Caki2 (cell line): ENCODE data around the gene CLSTN2. TPM values are rescaled to one million over a fixed set of nuclear protein-coding genes. Genes with fewer than 3 reads are reported as not detected.

Source experiments
- DNase-seq: peaks from one replicate; pipeline ENCODE4 v3.0.0-alpha.2; 2015; ENCODE audit warnings: low read depth
- in situ Hi-C: cut with HindIII; loops from 2 replicates; pipeline ENCODE4 v1.10.0; 2016; ENCODE audit warnings: low sequenced_read_pairs, low pct_unique_long_range_greater_than_20kb, mixed read lengths
- total RNA-seq: library from RNA; depleted of rRNA; stranded (reverse); fragments of >200 nt; shearing (Covaris generic); gene quantifications from 2 replicates; pipeline ENCODE4 v1.2.3, GENCODE V29; 2014; ENCODE audit warnings: low replicate concordance

The CLSTN2 gene
- total RNA-seq, 1 experiment from 2014 or later: 37.8 TPM

DNA sequence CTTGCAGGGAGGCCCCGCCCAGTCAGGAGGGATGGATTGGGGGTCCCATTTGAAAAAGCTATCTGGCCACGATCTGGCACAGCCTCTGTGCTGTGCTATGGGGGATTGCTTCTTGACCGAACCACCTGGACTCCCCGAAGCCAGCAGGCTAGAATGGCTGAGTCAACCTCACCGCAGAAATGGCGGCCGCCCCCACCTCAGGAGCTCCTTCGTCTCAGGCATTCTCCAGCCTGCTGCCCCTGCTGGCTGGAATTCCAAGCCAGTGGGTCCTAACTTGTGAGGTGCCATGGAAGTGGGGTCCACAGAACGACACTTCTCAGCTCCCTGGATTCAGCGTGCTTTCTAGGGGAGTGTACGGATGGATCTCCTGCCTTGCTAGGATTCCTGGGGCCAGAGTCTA is 562.3 kb downstream of the CLSTN2 start:
- DNase-seq: no peak
- in situ Hi-C loops: no loop called here

GRCh38 chr3:140499114-140499757 is 564.3 kb downstream of the CLSTN2 start:
- in situ Hi-C loops: no loop called here
- DNase-seq: peak; percentile 22

DNA sequence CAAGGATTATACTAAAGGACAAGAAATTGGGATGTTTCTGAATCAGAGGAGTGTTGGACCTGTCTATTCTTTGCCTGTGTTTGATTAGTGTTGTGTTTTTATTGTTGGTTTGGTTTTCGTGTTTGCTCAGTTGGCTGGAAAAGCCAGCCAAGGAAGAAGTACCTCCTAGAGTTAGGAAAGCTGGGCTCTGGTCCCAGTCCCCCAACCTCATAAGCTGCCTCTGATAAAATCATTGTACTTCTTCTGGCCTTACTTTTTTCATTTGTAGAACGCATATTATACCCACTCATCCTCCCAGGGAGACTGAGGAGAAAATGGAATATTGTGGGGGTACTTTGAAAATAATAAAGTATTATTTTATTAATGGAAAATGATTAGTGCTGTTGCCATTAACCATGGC is 565.5 kb downstream of the CLSTN2 start:
- DNase-seq: no peak
- in situ Hi-C loops: no loop called here

- in situ Hi-C loops: no loop called here
- DNase-seq: peak; percentile 11
Observed at GRCh38 chr3:140501061-140501769, 566.2 kb downstream of the CLSTN2 start.

DNA sequence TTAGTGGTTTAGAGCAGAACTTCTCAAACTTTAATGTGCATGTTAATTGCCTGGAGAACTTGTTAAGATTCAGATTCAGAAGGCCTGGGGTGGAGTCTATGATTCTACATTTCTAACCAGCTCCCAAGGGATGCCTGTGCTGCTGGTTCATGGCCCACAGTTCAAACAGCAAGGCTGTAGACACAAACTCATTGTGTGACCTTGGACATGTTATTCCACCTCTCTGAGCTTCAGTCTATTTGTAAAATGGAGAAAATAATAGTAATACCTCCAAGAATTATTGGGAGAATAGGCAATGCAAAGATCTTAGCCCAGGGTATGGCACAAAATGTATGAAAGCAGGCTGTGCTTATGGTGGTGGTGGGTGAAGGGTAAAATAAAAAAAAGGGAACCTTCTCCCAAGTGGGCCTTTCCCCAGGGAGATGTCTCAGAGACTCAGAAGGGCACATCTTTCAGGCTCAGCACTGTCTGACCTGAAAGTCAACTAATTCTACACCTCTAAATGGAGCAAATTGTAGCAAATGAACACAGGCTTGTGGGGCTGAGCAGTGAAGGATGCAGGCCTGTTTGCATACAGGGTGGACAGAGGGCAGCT is 566.9 kb downstream of the CLSTN2 start:
- in situ Hi-C loops: no loop called here
- no peak for DNase-seq

DNA sequence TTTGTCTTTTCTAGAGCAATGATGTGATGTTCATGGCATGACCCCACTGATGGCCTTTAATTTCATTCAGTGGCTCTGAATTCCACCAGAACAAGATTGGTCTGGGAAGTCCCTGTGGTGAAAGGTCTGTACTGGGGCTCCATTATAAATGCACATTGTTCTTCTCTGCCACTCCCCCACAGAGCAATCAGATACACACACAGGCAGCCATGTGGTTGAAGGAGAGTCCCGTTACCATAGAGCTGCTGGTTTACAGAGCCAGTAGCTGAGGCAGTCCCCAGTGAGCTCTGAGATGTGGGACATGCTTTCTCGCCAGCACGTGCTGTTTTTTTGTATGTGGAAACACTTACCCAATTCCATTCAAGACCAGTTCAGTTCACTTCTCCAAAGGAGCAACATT is 570.2 kb downstream of the CLSTN2 start:
- DNase-seq: peak; percentile 46
- in situ Hi-C loops: no loop called here

DNA sequence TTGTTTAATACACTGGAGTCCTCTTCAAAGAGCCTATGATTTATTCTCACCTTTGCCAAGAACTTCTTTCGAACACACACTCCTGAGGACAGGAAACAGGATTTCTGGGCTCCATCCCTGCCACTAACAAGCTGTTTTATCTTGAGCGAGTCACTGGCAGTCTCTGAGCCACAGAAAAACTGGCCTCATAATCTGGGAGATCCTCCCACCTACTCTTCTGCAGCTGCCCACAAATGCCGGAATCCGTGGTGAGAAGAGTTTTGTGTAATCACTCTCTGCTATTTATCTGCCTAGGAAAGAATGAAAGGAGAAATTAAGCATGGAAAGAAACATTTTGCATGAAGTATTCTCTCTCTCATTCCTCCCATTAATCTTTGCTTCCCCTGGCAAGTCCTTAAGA is 570.9 kb downstream of the CLSTN2 start:
- no peak for DNase-seq
- in situ Hi-C loops: no loop called here

DNA sequence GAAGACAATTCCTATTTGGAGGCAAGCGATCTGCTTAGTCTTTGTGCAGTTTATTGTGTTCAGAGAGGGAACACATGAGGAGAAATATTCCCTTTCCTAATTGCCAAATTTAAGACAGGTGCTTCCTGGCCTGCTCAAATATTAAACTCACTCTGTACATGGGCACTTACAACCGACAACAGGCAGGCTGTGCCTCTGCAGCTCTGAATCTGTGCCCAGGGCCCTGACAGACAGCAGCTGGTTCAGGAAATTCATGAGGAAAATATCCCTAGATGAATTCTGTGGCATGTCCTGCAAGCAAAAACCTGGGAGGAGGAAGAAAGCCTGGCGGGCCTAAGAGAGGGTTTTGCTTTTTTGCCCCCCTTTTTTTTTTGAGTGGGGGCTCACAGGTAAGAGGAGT is 573.6 kb downstream of the CLSTN2 start:
- DNase-seq: no peak
- in situ Hi-C loops: no loop called here

- in situ Hi-C loops: no loop called here
- no peak for DNase-seq
Observed at GRCh38 chr3:140509534-140509933, 574.5 kb downstream of the CLSTN2 start.

DNA sequence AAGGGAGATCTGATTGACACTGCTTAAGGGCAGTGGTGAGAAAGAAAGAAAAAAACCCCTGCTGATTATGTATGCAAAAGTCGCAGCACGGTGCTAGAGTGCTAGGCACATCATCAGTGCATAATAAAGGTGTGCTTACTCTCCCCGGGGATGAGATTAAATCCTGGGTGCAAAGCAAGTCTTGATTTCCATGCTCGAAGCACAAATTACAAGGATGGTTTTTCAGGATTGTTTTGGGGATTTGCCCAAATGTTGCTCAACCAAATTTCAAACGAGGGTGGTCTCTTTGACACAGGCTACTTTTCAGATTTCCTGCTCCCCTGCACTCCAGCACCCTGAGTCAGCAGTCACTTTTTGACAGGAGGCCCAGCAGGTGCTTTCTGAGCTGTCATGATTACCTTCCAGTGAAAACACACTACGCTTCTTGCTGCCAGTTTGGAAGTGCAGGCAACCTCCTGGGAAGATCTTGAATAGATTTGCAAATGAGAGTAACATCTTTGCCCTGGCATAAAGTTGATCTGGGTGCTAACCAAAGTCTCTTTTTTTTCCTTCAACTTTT is 575.4 kb downstream of the CLSTN2 start:
- in situ Hi-C loops: no loop called here
- DNase-seq: no peak

DNA sequence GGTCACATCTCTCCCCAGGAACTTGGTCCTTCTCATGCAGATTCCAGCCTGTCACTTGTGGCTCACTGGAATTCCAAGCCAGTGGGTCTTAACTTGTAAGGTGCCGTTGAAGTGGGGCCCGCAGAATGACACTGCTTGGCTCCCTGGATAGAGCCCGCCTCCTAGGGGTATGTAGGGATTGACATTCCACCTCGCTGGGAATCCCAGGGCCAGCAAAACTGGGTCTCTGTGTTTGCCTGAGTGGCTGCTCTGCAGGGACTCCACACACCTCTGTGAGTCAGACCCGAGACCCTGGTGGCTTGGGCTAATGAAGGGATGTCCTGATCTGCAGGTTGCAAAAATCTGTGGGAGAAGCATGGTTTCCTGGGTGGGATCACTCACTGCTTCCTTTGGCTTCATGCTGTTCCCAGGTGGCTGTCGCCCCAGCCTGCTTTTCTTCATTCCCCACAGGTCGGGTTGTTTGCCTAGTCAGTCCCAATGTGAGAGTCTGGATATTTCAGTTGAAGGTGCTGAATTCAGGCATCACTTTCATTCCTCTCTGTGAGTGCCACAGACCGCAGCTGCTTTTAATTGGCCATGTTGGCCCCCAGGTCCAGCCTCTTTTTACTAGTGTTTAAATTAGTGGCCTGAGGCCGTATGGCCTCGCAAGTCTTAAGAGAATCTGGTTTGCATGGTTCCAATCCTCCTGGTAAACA is 586.9 kb downstream of the CLSTN2 start:
- no peak for DNase-seq
- in situ Hi-C loops: no loop called here

DNA sequence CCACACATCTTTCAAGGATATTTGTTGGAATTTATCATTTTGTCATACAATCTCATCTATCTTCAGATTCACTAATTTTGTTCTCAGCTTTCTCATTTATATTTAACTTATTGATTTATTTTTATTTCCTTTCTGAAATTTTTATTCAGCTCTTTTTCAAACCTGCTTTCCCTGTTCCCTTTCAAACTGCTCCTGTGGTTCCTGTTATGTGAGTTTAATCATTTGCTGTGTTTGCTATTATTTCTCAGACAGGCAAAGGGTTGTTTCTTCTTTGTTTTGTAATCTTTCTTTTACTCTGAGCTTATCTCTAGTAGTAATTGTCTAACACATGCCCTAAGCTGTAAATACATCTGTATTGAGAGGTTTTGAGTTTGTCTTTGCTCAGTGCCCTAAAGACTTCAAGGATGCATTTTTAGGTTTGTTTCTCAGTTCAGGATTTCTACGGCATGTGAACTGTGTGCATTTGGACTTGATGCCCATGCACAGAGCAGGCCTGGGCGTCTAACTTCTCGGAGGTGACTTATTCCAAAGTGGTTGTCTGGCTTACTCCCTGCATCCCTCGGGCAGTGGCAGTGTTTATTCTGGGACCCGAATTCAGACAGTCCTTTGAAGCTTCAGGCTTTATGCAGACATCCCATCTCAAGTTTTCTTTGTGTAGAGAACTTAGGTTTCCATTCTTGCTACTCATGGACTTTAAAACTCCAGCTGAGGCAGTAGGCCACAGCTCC is 587.8 kb downstream of the CLSTN2 start:
- DNase-seq: no peak
- in situ Hi-C loops: no loop called here

- no peak for DNase-seq
- in situ Hi-C loops: no loop called here
Observed at GRCh38 chr3:140523600-140523999, 588.6 kb downstream of the CLSTN2 start.

- DNase-seq: no peak
- in situ Hi-C loops: no loop called here
Observed at GRCh38 chr3:140527156-140527555, 592.2 kb downstream of the CLSTN2 start.

DNA sequence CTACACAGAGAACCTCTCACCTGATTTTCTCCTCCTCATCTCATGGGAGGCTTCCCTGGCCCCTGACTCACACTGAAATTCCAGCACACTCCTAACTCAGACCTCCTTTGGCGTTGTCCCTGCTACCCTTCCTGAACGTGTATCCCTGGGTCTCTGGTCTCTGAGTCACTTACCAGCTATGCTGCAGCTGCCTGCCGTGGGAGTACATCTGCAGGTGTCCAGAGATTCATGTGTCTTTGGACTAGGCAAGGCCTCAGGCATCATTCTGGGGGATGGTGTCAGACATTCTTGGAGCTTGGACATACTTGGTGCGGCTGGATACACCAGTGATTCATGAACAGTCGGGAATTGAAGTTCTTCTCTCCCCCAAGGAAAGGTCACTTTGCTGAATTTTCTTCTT is 594.1 kb downstream of the CLSTN2 start:
- in situ Hi-C loops: no loop called here
- DNase-seq: peak; percentile 76

DNA sequence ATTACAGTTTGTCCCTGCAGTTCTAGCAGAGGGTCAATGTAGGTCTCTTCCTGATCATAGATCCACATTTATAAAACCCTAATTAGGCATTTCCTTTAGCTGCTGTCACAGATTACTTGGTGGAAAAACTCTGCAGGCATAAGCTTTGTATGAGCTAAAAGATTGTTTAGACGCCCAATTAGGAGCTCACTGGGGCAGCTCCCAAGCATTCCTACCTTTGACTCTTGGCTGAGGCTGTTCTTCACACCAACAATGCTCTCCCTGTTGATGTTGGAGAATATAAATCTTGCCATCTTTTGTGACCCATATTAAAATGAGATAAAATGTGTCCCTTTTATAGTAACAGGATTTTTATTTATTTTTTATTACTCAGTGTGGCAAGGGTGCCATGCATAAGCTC is 594.6 kb downstream of the CLSTN2 start:
- no peak for DNase-seq
- in situ Hi-C loops: no loop called here

- DNase-seq: no peak
- in situ Hi-C loops: no loop called here
Observed at GRCh38 chr3:140530131-140530530, 595.1 kb downstream of the CLSTN2 start.

DNA sequence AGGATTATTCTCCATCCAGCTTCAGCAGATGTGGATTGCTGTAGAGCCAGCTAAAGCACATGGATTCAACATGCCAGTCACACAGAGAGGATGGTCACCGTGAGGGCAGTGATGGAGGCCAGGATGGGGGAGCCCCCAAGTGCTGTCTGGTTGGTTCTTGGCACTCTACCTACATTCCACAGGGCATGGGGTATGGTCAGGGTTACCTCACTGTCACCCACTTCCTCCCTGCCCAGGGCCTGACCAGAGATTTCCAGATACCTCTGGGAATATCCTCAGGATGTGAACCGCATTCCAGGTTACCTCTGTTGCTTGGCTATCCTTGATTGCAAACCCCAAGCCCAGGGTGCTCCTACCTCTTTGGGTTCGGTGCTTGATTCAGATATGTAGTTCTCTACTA is 595.6 kb downstream of the CLSTN2 start:
- in situ Hi-C loops: no loop called here
- no peak for DNase-seq
